LNCAP (cell line): ENCODE results near the gene LAMA2.

ENCODE experiments used
- TF ChIP-seq, protein P1 (sequence below): fragments of 450-650 bp; IDR thresholded peaks from 2 replicates; pipeline ENCODE4 v1.5.1; 2017; ENCODE audit warnings: mild to moderate bottlenecking

LAMA2 gene

DNA sequence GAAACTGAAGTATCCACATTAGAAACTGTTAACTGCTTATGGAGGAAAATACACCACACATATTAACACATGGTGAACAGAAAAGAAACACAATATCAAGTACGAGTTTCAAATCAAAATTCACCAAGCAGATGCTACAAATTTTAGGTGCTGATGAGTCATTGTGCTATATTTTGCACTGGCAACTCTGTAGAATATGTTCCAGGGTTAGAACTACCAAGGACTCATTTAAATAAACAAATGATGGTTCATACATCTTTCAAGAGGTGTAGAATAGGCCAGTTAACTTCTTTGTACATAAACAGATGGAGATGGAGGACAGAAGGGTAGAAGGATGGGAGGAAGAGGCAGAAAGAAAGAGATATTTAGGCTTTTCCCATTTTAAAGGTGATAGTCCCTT is 642.1 kb downstream of the LAMA2 start:
- TF ChIP-seq, protein P1, sequence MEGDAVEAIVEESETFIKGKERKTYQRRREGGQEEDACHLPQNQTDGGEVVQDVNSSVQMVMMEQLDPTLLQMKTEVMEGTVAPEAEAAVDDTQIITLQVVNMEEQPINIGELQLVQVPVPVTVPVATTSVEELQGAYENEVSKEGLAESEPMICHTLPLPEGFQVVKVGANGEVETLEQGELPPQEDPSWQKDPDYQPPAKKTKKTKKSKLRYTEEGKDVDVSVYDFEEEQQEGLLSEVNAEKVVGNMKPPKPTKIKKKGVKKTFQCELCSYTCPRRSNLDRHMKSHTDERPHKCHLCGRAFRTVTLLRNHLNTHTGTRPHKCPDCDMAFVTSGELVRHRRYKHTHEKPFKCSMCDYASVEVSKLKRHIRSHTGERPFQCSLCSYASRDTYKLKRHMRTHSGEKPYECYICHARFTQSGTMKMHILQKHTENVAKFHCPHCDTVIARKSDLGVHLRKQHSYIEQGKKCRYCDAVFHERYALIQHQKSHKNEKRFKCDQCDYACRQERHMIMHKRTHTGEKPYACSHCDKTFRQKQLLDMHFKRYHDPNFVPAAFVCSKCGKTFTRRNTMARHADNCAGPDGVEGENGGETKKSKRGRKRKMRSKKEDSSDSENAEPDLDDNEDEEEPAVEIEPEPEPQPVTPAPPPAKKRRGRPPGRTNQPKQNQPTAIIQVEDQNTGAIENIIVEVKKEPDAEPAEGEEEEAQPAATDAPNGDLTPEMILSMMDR: no peak

DNA sequence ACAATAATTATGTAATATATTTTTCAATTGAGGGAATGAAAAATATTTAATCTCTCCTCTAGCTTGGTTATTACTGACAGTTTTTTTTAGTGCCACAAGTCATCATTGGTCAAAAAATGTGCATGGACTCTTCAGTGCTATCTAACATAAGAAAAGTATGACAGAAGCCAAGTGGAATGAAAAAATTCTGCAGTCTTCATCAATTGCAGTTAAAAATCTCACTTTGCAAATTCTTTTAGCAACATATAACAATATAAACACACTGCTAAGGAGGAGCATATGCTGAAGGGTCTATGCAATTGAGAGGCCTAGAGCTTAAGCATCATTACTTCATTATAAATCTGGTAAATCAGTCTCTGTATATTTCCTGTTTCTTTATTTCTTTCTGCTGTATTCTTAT is 652.0 kb downstream of the LAMA2 start:
- TF ChIP-seq, protein P1: no peak

DNA sequence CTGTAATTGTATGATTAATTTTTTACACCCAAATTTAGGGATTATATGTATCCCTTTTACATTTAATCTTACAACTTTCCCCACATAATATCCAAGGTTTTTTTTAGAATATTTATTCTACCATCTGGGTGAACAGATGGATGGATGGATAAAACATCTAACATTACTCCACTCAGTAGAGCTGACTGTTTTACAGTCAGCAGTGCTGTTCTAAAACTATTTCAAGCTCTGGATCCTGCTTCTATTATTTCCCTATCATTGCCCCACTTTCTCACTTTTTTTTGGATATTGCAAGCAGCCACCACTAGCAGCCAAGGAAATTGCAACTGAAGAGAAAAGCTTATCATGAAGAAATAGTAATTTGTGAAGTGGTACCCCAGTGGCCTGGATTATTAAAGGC is 653.3 kb downstream of the LAMA2 start:
- TF ChIP-seq, protein P1: no peak

DNA sequence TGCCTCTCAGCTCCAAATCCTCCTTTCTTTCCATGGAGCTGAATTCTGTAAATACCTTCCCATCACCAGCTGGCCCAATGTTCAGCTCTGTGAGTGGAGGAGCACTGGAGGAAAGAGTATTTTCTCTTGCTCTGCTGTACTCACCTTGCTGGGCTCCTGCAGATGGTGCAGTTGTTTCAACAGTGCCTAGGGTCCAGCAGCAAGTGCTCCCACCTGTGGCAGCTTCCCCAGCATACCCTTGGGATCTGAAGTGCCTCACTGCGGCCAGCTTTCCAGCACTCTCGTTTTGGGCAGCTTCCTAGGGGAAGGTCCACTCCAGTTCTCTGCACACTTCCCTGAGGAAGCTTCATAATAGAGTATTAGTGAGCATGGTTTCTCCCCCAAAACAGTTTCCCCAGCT is 656.1 kb downstream of the LAMA2 start:
- TF ChIP-seq, protein P1: no peak

DNA sequence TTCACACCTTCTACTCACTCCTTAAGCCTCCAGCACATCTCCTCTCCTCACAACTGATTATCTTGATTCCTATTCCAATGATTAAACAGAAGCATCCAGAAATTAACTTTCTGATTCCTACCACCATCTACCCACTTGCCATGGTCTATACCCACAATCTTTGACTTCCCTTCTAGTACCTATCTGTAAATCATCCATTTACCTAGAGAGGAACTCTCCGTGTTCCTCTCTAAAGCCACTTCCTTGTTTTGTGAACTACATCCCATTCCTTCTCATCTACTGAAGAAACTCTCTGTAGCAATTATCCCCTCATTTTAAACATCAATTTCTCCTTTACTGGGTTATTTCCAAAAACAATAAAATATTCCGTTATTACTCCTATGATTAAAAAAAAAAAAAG is 659.8 kb downstream of the LAMA2 start:
- TF ChIP-seq, protein P1: no peak

DNA sequence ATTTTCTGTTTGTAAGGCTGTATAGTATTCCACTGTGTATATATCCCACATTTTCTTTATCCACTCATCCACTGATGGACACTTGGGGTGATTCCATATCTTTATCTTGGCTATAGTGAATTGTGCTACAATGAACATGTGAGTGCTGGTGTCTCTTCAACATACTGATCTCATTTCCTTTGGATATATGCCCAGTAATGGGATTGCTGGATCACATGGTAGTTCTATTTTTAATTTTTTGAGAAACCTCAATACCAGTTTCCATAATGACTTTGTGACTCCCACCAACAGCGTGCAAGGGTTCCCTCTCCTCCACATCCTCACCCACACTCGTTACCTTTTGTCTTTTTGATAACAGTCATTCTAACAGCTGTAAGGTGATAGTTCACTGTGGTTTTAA is 661.0 kb downstream of the LAMA2 start:
- TF ChIP-seq, protein P1: no peak

DNA sequence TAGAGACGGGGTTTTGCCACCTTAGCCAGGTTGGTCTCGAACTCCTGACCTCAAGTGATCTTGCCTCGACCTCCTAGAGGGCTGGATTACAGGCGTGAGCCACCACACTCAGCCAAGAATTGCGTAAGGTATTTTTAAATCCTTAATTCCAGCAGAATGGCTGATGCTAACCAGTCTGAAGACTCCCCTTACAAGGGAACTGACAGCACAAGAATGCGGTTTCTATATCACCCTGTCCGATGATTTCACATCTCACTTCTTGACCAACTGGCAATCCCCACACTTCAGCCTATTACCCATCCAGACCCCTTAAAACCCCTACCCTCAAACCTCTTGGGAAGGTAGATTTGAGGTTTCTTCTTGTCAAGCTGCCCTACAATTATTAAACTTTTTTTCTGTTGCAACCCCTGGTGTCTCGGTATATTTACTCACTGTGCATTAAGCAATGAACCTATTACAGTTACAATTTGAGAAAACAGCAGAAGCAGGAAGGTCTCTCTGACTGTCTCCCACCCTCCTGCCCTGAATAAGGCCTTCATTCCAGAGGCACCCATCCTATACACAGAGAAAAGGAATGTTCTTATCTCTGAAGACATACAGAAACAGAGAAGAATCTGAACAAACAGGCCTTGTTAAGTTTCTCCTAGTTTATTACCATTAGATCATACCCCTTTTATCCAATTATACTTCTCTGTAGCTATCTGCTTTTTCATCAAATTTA is 662.1 kb downstream of the LAMA2 start:
- TF ChIP-seq, protein P1: no peak

DNA sequence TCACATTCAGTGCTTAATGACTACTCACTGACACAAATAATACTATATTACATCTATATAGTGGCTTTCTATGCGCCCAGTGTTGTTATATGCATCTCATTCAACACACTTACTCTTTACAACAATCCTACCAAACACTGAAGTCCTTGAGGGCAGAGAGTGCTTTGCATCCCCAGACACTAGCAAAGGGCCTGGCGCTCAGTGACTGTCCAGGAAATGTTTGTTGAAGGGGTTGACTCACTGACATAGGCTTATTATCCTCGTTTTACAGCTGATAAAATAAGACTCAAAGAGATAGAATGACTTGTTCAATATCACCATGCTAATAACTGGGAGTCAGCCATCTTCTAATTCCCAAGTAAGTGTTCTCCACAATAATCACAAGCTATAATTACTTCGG is 663.8 kb downstream of the LAMA2 start:
- TF ChIP-seq, protein P1: no peak
